Pancreas (tissue), 10 donors: ENCODE results near the gene UBXN11. TPM values are rescaled to one million over a fixed set of nuclear protein-coding genes. Genes with fewer than 3 reads are reported as not detected.
"Not testable (repeated sequence)": the region's sequence is repeated elsewhere in the genome, so short reads cannot be mapped to it uniquely, and the experiment has no call there.

ENCODE experiments used
- ATAC-seq, 4 donors: fragments of 200-7000 bp; cut with Tn5 transposase; one replicate each; pipeline versions ENCODE4 v1.8.0 to v1.9.1; 2020; ENCODE audit warnings: mild to moderate bottlenecking in 4 of 4, moderate library complexity in 4 of 4
- DNase-seq, 6 donors: peaks; one replicate each; pipeline ENCODE4 v3.0.0-alpha.2; 2020
- FAIRE-seq: peaks from 2 replicates; lab custom pipeline; 2012; peaks lifted over from hg19 to GRCh38; lab: Jason Lieb, UNC
- H3K27ac ChIP-seq, 4 donors: fragments of 200-600 bp; sonication (generic); 1 replicate in 3 of 4; 2 replicates in 1 of 4; pipeline versions ENCODE4 v1.5.0 to v1.8.0; 2020
- H3K27me3 ChIP-seq, 4 donors: fragments of 200-600 bp; one replicate each; pipeline ENCODE4 v1.8.0; 2021
- H3K36me3 ChIP-seq, 3 donors: fragments of 200-600 bp; sonication (generic) in 1 of 3; one replicate each; pipeline versions ENCODE4 v1.5.0 to v1.8.0; 2020 to 2021
- H3K4me1 ChIP-seq, 3 donors: fragments of 200-600 bp; one replicate each; pipeline ENCODE4 v1.8.0; 2021
- H3K4me3 ChIP-seq, 4 donors: fragments of 200-600 bp; sonication (generic) in 2 of 4; one replicate each; pipeline versions ENCODE4 v1.5.0 to v1.8.0; 2020 to 2021
- H3K9me3 ChIP-seq, 4 donors: fragments of 200-600 bp; one replicate each; pipeline ENCODE4 v1.8.0; 2021
- CTCF ChIP-seq, 4 donors: fragments of 200-600 bp; sonication (generic) in 3 of 4; IDR thresholded peaks; one replicate each; pipeline versions ENCODE4 v1.5.0 to v1.8.0; 2021; ENCODE audit warnings: antibody characterized with exemption in 4 of 4
- WGBS, 2 donors: extraction: QIAGEN DNeasy Blood & Tissue Kit; methylation state at CpG; one replicate each; pipeline ENCODE4 v1.1.7; 2013; 5-methylcytosine and 5-hydroxymethylcytosine counted together
- intact Hi-C, 3 donors: fragments of 100-400 bp; cut with DNase I; formaldehyde crosslinking; loops; one replicate each; pipeline versions ENCODE4 v1.11.1 to v1.14.2; 2022
- polyA plus RNA-seq, 2 donors: library from polyadenylated mRNA; stranded (reverse); fragments of 200-250 nt; gene quantifications; one replicate each; pipeline ENCODE4 v1.2.3, GENCODE V29; 2013
- total RNA-seq, 6 donors: library from RNA; stranded (reverse); fragmentation: NEBNext Ultra II Directional in 4 of 6; extraction: Animal tissue kit (Norgen Biotek cat#: 25700) in 4 of 6; gene quantifications; one replicate each; pipeline versions ENCODE4 v1.2.1 to v1.2.4, GENCODE V29; 2021 to 2023
- donor health status: healthy with polysubstance abuse.
- donor health status: DM: no; HTN: no; CAD: no; lungs with moderate emphysema.
- donor health status: DM: no; HTN: no; CAD: no.
- donor health status: control.
- donor health status: control.
- donor health status: Bipolar disorder and iron deficiency.
- donor health status: DM: yes; HTN: yes; CAD: no.
- donor health status: DM: no; HTN: no; CAD: no.
- donor health status: DM: no; HTN: no; CAD: no.
- donor health status: DM: yes; HTN: yes; CAD: no.

The UBXN11 gene
- total and polyA plus RNA-seq, 8 donors: 8.7 to 61.6 (median 13.9) TPM

DNA sequence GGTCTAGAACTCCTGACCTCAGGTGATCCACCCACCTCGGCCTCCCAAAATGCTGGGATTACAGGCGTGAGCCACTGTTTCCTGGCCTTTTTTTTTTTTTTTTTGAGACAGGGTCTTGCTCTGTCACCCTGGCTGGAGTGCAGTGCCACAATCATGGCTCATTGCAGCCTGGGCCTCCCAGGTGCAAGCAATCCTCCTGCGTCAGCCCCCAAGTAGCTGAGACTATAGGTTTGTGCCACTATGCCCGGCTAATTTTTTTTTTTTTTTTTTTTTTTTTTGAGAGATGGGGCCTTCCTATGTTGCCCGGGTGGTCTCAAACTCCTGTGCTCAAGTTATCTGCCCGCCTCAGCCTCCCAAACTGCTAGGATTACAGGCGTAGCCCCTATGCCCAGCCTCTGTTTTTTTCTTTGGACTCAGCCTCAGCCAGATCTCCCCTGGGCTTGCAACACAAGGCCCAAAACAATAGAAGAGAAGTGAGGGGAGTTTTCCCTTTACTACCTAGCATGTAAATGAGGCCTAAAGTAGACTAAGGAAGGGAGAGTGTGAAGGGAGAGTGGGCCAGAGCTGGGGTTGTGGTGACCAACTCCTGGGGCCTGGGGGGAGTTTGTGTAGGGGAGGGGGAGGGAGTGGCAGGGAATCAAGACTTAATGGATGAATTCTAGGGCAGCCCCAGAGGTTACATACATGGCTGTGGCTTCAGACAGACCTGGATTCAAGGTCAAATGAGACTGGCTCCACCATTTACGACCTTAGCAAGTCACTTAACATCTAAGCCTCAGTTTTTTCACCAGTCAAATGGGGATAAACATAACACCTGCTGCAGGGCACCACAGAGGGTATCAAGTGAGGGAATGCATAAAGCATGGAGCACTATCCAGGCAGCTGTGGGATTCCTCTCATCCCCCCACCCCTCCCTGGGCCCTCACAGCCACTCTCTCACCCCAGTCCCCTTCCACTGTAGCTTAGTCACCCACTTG, 9.7 kb upstream of the UBXN11 start:
- FAIRE-seq (no peak), ATAC-seq (no peak), DNase-seq (no peak)
- WGBS, 2 donors: 77 to 87% methylated on average over 8 of the region's 8 CpGs
- Histone ChIP-seq H3K4me1 (no peaks in the 10 kb centered on the region), H3K9me3 (no peaks in the 10 kb centered on the region), H3K36me3 (no peaks in the 10 kb centered on the region), H3K27me3 (no peaks in the 10 kb centered on the region), H3K4me3 (no peak overlapping the region), H3K27ac (no peak overlapping the region)
- intact Hi-C loops: loop anchor here in 1 of 3 donors (5.0 kb wide), 1 partner anchor 39 kb away; no protein-coding TSS in a partner anchor
- no peak for TF ChIP-seq CTCF (IDR thresholded peaks at IDR 0.05)

- no peak for ATAC-seq
- H3K27ac ChIP-seq: no peak overlapping the region
- intact Hi-C loops: no loop called here
- WGBS, 2 donors: 68 to 78% methylated on average over 5 of the region's 5 CpGs
- H3K36me3 ChIP-seq: no peaks in the 10 kb centered on the region
- TF ChIP-seq CTCF (IDR thresholded peaks at IDR 0.05): no peak
- H3K27me3 ChIP-seq: no peaks in the 10 kb centered on the region
- H3K4me1 ChIP-seq: no peaks in the 10 kb centered on the region
- H3K4me3 ChIP-seq: no peak overlapping the region
- no peak for FAIRE-seq
- H3K9me3 ChIP-seq: no peaks in the 10 kb centered on the region
- DNase-seq: no peak
Measured at GRCh38 chr1:26314501-26314900, 8.1 kb upstream of the UBXN11 start.

GRCh38 chr1:26307966-26308899, 1.8 kb upstream of the UBXN11 start:
- ATAC-seq, FAIRE-seq: not testable (repeated sequence)

GRCh38 chr1:26307363-26307781, 936 bp upstream of the UBXN11 start:
- ATAC-seq (no peak), FAIRE-seq (no peak), DNase-seq (no peak)
- Histone ChIP-seq H3K4me3 (peak overlapping the region in 2 of 4 donors; percentile 86 to 89), H3K27me3 (no peaks in the 10 kb centered on the region), H3K27ac (no peak overlapping the region), H3K36me3 (no peaks in the 10 kb centered on the region), H3K9me3 (no peaks in the 10 kb centered on the region), H3K4me1 (peaks cover 0 to 10% (median 4%) of the 10 kb centered on the region in 3 donors)
- intact Hi-C loops: no loop called here
- WGBS, 2 donors: 30 to 34% methylated on average over 6 of the region's 6 CpGs
- TF ChIP-seq CTCF (IDR thresholded peaks at IDR 0.05): no peak

More at GRCh38 chr1:26307966-26308899, 1.8 kb upstream of the UBXN11 start:
- intact Hi-C loops, H3K4me3 ChIP-seq, H3K27ac ChIP-seq, H3K9me3 ChIP-seq, H3K36me3 ChIP-seq, H3K27me3 ChIP-seq, DNase-seq, H3K4me1 ChIP-seq: not testable (repeated sequence)
- WGBS, 2 donors: 76 to 80% methylated on average over 21 of the region's 21 CpGs
